Tibial artery (tissue), 4 donors: Measurements from ENCODE around the gene KCND2.

ENCODE experiments used
- DNase-seq, 2 donors: peaks; one replicate each; pipeline ENCODE4 v3.0.0-alpha.2; 2019
- H3K27ac ChIP-seq, 2 donors: fragments of 200-600 bp; sonication (generic) in 1 of 2; 1 replicate in 1 of 2; 2 replicates in 1 of 2; pipeline ENCODE4 v1.5.1; 2018 to 2019; ENCODE audit warnings: mild to moderate bottlenecking in 1 of 2
- H3K27me3 ChIP-seq, 2 donors: fragments of 200-600 bp; sonication (generic) in 1 of 2; one replicate each; pipeline versions ENCODE4 v1.5.1 to v1.6.0; 2016 to 2019
- H3K36me3 ChIP-seq, 3 donors: fragments of 200-600 bp; sonication (generic) in 2 of 3; one replicate each; pipeline ENCODE4 v1.5.1; 2016 to 2019; ENCODE audit warnings: mild to moderate bottlenecking in 2 of 3
- H3K4me1 ChIP-seq, 4 donors: fragments of 200-600 bp; sonication (generic) in 2 of 4; 1 replicate in 3 of 4; 2 replicates in 1 of 4; pipeline ENCODE4 v1.5.1; 2016 to 2019
- H3K4me3 ChIP-seq, 2 donors: fragments of 200-600 bp; sonication (generic) in 1 of 2; 1 replicate in 1 of 2; 2 replicates in 1 of 2; pipeline ENCODE4 v1.5.1; 2018 to 2019; ENCODE audit warnings: mild to moderate bottlenecking in 2 of 2
- H3K9me3 ChIP-seq, 3 donors: fragments of 200-600 bp; sonication (generic) in 1 of 3; one replicate each; pipeline ENCODE4 v1.5.1; 2016 to 2019
- CTCF ChIP-seq, 2 experiments: fragments of 200-600 bp in 1 of 2; fragments of 450-650 bp in 1 of 2; IDR thresholded peaks; one replicate each; pipeline ENCODE4 v1.5.1; 2017 to 2019; ENCODE audit warnings: antibody characterized with exemption in 2 of 2, mild to moderate bottlenecking in 1 of 2, moderate library complexity in 1 of 2
- intact Hi-C: fragments of 100-400 bp; cut with DNase I; formaldehyde crosslinking; loops from one replicate; pipeline ENCODE4 v1.15.0; 2023; ENCODE audit warnings: low total_unique reads

Gene KCND2

GRCh38 chr7:120586571-120586970 is 313.6 kb downstream of the KCND2 start:
- intact Hi-C loops: no loop called here
- Histone ChIP-seq H3K9me3 (no peaks in the 10 kb centered on the region), H3K27me3 (no peaks in the 10 kb centered on the region), H3K27ac (no peak overlapping the region), H3K4me3 (no peak overlapping the region), H3K4me1 (no peaks in the 10 kb centered on the region), H3K36me3 (no peaks in the 10 kb centered on the region)
- no peak for DNase-seq
- TF ChIP-seq CTCF (IDR thresholded peaks at IDR 0.05): no peak

GRCh38 chr7:120587243-120587642 is 314.3 kb downstream of the KCND2 start:
- no peaks in the 10 kb centered on the region for H3K36me3 ChIP-seq
- no peak for TF ChIP-seq CTCF (IDR thresholded peaks at IDR 0.05)
- no peaks in the 10 kb centered on the region for H3K4me1 ChIP-seq
- no peaks in the 10 kb centered on the region for H3K27me3 ChIP-seq
- no peaks in the 10 kb centered on the region for H3K9me3 ChIP-seq
- H3K4me3 ChIP-seq: no peak overlapping the region
- H3K27ac ChIP-seq: no peak overlapping the region
- no peak for DNase-seq
- intact Hi-C loops: no loop called here

GRCh38 chr7:120588416-120588815 is 315.4 kb downstream of the KCND2 start:
- Histone ChIP-seq H3K9me3 (no peaks in the 10 kb centered on the region), H3K27ac (no peak overlapping the region), H3K4me1 (no peaks in the 10 kb centered on the region), H3K36me3 (no peaks in the 10 kb centered on the region), H3K4me3 (no peak overlapping the region), H3K27me3 (no peaks in the 10 kb centered on the region)
- TF ChIP-seq CTCF (IDR thresholded peaks at IDR 0.05): no peak
- intact Hi-C loops: no loop called here
- DNase-seq: no peak

- H3K27ac ChIP-seq: no peak overlapping the region
- DNase-seq: no peak
- H3K36me3 ChIP-seq: no peaks in the 10 kb centered on the region
- H3K9me3 ChIP-seq: no peaks in the 10 kb centered on the region
- intact Hi-C loops: no loop called here
- no peak for TF ChIP-seq CTCF (IDR thresholded peaks at IDR 0.05)
- H3K4me1 ChIP-seq: no peaks in the 10 kb centered on the region
- H3K4me3 ChIP-seq: no peak overlapping the region
- no peaks in the 10 kb centered on the region for H3K27me3 ChIP-seq
Observed at GRCh38 chr7:120588862-120589261, 315.9 kb downstream of the KCND2 start.

- Histone ChIP-seq H3K4me3 (no peak overlapping the region), H3K4me1 (no peaks in the 10 kb centered on the region), H3K27me3 (no peaks in the 10 kb centered on the region), H3K36me3 (no peaks in the 10 kb centered on the region), H3K9me3 (no peaks in the 10 kb centered on the region), H3K27ac (no peak overlapping the region)
- no peak for DNase-seq
- no peak for TF ChIP-seq CTCF (IDR thresholded peaks at IDR 0.05)
- intact Hi-C loops: no loop called here
Observed at GRCh38 chr7:120600607-120601006, 327.6 kb downstream of the KCND2 start.

- intact Hi-C loops: no loop called here
- Histone ChIP-seq H3K4me3 (no peak overlapping the region), H3K27ac (no peak overlapping the region), H3K27me3 (no peaks in the 10 kb centered on the region), H3K9me3 (no peaks in the 10 kb centered on the region), H3K36me3 (no peaks in the 10 kb centered on the region), H3K4me1 (no peaks in the 10 kb centered on the region)
- no peak for DNase-seq
- no peak for TF ChIP-seq CTCF (IDR thresholded peaks at IDR 0.05)
Observed at GRCh38 chr7:120603366-120603765, 330.4 kb downstream of the KCND2 start.
